ENCODE measurements around the gene KIF16B.
"Not testable (repeated sequence)": the region's sequence is repeated elsewhere in the genome, so short reads cannot be mapped to it uniquely, and the experiment has no call there.

KIF16B gene

DNA sequence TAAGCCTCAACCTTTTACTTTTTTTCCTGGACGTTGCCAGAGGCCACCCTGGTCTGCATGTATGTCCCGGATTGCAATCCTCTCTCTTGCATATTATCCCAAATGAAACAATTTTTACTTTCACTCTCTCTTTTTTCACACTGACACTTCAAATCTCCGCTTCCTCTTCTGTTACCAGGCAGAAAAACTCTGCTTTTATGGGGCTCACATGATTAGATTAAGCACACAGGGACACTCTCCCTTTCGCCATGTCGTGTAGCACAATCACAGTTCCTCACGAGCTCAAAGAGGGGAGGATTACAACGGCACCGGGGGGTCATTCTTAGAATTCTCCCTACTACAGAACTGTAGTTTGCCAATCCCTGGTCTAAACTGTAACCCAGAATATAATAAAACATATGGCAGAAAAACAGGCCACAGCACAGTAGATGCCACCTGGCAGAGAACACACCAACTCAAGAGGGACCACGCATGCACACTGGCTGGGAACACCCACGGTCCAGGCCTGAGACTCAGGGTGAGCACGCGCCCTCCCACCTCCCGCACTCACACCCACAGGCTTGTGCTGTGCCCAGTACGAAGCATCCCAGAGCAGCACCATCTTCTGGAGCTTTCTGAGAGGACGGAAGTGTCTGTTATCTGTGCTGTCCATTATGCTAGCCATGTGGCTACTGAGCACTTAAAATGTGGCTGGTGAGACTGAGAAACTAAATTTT, 288.7 kb downstream of the KIF16B start:
- no peak for DNase-seq

DNA sequence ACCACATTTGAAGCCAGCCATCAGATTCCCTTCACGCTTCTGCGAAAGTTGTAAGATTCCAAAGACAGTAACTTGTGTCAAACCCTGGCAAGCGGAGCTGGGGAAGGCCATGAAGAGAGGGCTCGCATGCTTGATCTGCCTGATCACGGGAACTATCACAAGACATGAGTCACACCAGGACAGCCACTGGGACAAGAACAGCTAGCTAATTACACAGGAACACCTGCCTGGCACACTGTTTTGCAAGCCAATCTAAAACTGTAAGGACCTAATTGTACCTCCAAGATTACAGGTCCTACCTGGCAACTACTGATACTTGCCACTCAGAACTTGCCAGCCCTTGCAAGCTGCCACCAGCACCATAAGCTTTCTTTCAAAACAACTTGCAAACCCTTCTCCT, 289.3 kb downstream of the KIF16B start:
- no peak for DNase-seq

DNA sequence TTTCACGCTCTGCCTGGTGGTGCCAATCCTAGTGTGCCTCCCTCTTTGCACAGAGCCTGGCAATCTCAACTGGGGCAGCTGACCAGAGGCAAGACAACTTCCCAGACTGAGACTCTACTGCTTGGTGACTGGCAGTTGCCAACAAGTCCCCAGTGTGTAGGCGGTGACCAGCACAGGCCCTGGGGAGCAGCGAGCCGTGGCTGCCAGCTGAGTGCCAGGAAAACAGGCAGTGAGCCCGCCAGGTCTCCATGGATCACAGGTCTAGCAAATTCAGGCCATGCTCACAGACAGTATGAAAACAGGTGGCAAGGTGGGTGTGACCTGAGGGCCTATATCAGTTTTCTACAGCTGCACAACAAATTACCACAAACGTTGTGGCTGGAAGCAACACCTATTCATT, 289.9 kb downstream of the KIF16B start:
- DNase-seq, result no peak

DNA sequence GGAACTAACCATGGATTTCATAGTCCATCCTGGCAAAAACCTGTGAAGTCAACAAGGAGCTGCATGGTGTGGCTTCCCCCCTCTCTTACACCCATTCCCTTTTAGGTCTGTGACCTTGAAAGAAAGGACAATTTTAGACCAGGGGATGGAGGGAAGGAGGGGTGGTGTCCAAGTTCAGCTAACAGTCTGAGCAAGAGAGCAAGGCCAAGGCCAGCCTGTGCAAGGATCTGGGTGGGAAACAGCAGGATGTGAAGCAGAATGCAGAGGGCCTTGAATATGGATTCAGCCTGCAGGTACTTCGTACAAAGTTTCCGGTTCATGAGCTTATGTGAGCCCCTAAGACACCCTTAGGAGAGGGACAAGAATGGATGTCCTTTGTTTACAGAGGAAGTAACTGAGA, 293.0 kb downstream of the KIF16B start:
- no peak for DNase-seq

DNA sequence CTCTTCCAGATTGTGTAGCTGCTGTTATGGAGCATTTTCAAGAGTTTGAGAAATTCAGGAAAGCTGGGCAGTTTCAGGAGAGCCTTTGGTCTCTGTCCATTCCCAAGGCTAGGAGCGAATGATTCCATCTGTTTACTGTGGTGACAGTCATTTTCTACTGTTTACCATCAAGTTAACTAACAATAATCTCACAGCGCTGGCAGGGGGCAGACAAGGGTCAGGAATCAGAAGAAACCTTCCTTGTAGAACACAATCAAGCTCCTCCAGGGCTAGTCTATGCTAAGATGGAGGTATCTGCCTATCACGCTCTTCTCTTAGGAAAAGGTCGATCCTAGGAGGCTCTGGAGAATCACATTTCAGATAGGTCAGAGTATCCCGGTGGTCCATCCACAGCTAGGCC, 293.9 kb downstream of the KIF16B start:
- no peak for DNase-seq

DNA sequence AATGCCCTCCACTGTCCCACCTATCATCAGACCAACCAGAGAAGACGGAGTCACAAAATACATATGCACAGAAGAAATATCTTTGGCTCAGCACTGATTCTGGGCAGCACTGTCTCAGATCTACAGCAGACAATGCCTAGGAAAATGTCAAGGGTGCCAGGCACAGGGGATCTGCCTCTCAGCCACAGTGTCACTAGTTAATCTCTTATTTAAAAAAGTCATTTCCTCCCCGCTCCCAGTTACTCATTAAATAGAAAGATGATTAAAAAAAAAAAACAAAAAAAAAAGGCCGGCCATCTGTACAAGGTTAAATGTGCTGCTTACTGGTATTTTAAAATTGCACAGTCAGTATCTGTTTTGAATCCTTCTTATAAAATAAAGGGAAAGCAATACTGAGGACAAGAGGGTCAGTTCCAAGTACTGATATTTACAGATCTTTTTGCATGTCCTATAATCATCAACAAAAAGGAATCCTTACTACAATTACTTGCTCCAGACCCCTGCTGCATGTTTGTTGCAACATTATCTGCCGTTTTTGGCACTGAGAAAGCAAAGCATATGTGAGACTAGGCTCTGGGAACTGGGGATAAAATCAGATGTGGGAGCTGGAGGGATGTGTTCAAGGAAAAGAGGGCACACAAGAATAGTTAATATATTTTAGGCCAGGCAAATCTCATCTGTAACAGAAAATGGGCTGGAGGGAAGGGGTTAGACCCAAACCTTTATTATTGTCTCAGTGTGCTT, 299.3 kb downstream of the KIF16B start:
- DNase-seq, result no peak

DNA sequence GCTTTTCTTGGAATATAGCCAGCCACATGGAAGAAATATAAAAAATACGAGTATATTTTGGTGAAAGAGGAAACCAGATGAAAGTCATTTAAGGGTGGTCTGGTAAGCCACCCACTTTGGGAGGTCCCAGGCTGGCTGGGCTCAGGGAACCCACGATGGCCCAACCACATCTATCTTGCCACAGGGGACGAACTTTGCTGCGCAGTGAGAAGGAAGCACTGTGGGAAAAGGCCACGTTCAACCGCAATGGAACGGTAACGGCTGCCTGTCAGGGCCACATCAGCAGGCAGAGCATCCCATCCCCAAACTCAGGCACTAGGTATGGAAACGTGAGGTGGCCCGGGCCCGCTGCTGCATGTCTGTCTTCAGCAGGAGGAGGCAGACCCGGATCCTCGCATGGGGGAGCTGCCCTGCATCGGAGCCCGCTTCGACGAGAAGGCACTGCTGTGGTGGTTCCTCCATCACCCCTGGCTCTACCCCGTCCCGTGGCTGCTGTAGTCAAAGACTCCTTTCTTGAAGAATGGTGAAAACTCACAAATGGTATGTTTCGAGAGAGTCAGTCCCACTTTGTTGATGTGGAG, 300.4 kb downstream of the KIF16B start:
- DNase-seq, result peak; percentile 51

DNA sequence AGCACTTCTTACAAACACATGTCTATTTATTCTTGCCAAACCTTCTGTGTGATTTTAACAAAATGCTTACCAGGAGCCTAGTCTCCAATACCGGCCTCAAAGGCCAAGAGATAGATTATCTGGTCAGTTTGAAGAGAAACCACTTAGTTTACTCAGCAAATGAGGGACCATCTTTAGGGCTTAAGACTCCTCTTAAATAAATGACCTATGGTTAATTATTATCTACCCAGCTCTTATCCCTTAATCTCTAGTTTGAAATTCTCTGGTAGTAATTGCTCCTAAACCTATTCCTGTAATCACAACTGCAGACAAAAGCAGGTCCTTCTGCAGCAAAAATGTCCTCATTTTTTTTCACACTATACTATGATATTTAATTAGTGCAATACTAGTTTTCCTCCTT, 301.8 kb downstream of the KIF16B start:
- no peak for DNase-seq

DNA sequence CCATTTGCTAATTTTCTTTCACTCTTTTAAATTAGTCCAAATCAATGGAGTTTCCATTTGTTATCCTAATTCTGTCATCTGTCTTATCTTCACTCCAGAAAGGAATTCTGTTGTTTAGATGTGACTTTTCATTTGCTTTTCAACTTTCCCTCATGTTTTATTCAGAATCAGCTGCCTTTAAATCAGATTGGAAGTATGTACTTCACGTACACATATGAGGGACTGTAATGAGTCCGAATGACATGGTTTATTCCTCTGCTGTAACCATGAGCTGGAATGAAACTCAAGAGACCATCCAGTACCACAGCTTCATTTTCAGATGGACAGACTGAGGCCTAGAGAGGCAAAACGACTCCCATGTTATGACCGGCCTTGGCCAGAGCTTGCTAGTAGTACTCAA, 302.3 kb downstream of the KIF16B start:
- DNase-seq, result no peak

DNA sequence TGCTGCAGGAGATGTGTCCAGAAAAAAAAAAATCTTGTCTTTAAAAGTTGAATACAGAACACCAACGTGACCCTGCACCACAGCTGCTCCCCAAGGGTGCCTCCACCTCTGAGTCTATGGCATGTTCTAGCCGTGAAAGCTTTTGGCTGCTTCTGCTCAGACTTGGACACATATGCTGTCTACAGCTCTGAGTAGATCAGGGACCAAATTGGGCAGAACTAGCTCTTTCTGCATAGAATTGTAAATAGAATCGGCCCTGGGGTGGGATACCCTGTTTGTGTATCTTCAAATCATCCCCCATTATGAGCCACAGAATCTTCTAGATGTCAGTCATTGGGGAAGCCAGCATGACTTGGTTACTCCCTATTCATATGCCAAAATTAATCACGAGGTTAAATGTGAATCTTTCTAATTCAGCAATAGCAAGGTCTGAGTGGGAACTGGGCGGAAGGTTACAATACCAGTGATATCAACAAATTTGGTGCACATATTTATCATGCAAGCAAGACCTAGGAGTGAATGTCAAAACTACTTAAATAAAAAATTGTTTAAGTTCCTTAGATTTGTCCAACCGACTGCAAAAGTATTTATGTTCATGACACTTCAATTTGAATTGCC, 302.8 kb downstream of the KIF16B start:
- no peak for DNase-seq

DNA sequence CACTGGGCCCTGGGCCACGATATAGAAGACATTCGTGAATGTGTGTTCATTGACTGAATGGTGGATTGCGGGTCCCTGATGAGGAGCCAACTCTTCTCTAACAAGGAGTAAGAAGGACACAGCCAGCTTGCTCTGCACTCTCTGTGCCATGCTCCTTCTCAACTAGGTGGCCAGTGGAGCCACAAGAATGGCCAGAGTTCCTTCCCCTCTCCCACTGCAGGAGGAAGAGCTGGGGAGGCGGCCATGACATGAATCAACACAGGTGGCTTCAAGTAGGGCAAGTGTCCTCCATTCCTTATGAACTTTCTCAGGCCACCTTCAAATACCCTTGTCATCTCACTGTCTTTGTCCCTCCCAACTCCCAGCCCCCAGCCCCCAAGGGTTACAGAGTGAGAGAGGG, 305.7 kb downstream of the KIF16B start:
- DNase-seq, result no peak

DNA sequence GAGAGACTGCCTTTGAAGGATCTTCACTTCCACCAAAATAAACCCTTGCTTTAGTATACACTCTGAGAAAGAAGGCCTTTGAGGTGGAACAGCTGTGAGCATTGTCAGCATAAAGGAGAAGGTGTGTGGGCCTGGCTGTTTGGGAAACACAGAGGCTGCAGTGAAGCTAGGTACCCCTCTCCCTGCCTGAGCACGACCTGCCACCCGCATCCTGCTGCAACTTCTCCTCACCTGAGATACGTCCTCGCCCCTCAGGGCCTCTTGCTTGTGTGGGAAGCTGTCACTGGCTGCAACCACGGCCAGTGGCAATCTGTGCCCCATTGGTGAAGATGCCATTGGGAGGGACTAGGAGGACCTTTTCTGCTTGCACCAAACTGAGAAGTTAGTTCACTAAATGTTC, 307.9 kb downstream of the KIF16B start:
- no peak for DNase-seq

DNA sequence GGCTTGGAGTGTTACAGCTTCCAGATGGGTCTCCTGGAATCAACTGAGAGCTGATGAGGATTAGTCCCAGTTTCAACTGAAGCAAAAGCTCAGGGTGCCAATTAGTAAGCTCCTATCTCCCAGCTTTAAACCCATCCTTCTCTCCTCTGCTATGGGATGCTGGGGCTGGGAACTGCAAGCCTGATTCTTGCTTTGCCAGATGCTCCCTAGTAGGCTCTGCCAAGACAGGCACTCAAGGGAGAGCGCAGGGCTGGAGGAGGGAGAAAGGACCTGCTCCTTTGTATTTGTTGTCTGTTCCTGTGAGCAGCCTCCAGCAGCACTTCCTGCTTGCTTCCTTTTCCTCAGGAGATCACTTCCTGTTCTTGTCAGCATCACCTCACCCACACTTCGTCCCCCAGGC, 309.7 kb downstream of the KIF16B start:
- DNase-seq, result no peak

DNA sequence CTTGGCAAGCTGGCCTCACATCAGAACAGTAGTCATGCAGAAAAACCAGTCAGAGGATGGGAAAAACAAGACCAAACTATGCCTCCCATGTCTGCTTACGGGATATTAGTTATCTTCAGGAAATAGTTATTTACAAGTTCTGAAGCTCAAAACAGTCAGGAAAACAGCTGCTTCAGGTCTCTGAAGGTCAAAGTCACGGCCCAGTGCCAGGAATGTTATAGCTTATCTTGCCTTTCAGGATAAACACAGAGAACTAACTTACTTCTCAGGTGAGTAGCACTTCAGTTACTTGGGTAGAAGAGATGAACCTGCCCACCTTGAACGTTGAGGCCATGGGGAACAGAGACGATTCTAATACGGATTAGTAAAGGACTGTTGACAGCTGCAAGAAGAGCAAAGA, 310.7 kb downstream of the KIF16B start:
- DNase-seq, result no peak

DNA sequence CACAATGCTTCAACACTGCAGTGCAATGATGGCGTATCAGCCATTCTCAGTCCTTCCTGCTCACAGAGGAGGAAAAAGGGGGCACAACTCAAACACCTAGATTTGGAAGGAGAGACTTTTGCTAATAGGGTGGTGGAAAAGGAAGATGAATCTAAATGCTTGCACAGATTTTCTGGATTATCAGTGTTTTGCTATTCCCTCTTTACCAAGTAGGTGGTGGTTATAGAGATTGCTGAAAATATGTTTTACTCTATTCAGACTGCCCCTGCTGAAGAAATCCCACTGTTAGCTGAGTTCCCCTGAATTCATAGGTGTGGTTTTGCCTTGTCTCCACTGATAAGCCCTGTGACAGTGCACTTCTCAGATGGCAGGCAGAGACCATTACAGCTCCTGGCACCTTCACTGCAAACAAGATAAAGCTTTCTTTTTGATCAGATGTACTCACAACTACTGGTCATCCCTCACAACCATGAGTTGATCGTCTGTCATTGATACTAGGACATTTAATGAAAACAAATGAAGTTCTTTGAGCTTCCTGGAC, 311.4 kb downstream of the KIF16B start:
- no peak for DNase-seq

DNA sequence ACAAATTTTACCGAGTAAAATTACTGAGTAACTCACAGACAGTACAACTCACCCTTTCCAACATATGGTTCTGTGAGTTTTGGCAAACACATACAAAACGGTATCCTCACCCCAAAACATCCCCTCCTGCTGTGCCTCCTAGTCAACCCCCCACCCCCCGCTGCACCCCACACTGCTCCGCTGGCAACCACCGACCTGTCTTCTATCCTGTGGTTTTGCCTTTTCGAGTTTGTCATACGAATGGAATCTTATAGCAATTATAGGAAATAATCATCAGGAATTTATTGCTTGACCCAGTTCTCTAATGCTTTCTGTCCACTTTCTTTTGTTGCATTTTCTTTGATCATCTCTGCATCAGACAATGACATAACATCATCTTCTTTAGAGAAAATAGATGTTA, 312.3 kb downstream of the KIF16B start:
- DNase-seq, result no peak

DNA sequence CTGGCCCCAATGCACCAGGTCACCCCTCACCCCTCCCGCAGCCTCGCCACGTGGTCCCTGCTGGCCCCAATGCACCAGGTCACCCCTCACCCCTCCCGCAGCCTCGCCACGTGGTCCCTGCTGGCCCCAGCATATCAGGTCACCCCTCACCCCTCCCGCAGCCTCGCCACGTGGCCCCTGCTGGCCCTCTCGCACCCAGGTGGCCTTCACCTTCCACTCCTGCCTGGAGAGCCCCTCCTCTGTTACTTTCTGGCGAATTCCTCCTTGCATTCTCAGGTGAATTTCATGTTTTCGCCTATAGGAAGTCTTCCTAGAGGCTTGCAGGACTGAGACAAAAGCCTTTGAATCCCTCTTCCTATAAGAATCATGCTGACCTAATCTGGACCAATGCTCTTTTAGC, 313.1 kb downstream of the KIF16B start:
- DNase-seq, result not testable (repeated sequence)

DNA sequence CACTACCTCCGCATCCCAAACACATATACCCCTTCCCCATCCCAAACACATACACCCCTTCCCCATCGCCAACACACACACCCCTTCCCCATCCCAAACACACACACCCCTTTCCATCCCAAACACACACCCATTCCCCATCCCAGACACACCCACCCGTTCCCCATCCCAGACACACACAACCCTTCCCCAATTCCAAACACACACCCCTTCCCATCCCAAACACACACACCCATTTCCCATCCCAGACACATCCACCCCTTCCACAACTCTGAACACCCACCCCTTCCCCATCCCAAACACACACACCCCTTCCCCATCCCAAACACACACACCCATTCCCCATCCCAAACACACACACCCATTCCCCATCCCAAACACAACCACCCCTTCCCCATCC, 314.5 kb downstream of the KIF16B start:
- DNase-seq, result no peak

DNA sequence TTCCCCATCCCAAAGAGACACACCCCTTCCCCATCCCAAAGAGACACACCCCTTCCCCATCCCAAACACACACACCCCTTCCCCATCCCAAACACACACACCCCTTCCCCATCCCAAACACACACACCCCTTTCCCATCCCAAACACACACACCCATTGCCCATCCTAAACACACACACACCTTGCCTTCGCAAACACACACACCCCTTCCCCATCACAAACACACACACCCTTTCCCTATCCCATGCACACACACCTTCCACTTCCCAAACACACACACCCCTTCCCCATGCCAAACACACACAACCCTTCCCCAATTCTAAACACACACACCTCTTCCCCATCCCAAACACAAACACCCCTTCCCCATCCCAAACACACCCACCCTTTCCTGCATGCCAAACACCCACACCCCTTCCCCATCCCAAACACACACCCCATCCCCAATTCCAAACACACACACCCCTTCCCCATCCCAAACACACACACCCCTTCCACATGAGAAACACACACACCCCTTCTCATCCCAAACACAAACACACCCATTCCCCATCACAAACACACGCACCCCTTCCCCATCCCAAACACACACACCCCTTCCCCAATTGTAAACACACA, 315.3 kb downstream of the KIF16B start:
- no peak for DNase-seq

DNA sequence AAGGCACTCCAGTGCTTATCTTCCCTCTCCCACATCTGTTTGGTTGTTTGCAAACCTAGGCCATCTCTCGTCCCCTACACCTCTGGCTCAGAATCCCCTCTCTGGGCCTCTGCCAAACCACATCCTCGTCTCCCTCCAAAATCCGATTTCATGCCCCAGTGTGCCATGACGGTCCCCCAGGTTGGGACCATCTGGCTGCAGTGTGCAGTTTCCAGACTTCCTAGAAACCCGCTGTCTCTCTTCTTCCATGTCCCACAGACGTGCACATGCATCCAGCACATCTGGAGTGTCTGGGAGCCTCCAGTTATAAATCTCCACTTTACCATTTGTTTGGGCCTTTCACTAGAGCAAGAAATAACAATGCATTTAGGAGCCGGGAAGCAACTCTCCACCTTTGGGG, 316.2 kb downstream of the KIF16B start:
- DNase-seq, result no peak

DNA sequence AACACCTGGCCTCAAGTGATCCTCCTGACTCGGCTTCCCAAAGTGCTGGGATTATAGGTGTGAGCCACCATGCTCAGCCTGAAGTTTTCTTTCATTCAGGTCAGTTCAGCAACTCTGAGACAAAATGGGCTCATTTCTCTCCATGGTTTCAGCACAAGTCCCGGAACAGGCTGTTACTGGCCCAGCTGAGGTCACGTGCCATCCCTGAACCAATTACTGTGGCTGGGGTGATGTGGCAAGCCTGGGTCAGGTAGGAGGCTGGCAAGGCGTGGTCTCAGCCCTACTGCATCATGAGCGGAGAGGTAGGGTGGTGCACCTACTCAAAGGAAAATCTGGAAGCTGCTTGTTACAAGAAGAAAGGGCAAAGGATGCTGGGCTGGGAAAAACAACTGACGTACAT, 326.4 kb downstream of the KIF16B start:
- DNase-seq, result no peak

DNA sequence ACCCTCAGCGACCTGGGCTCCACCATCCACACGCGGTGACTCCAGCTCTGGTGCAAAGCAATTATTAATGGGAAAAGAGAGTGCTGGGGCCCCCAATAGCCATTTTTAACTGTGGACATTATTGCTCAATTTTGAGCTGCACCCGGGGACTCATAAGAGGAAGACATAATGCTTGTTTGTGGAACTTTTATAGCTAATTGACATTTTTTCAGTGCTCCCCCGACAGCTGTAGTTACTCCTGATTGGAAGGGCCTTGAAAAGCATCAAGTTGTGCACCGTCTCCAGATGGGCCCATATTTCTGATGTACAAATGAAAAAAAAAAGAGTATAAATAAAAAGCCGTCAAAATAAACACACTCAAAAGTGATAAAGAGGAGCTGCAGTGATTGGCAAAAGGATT, 327.0 kb downstream of the KIF16B start:
- no peak for DNase-seq

DNA sequence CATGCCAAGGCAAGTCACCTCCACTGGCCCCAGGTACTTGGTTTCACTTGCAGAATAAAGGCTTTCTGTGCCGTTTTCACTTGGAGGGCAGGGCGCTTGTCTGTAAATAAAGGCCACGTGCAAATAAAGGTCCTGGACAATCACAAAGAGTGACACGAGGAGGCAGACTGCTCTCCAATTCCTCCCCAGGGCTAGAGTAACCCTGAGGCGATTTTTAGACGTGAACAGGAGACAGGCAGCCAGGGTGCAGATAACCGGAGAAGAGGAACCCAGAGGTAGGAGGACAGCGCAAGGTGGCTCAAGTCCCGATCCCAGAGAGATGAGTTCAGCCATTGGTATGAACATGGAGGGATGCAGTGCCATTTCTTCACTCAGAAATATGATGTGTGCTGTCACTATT, 327.4 kb downstream of the KIF16B start:
- DNase-seq, result no peak
